Dedifferentiated amniotic fluid mesenchymal stem cell (primary cell): Measurements from ENCODE around the gene MAP2K6.

ENCODE experiments used
- DNase-seq: peaks from one replicate; pipeline ENCODE4 v3.0.0-alpha.2; 2016; ENCODE audit errors: extremely low spot score

The MAP2K6 gene

DNA sequence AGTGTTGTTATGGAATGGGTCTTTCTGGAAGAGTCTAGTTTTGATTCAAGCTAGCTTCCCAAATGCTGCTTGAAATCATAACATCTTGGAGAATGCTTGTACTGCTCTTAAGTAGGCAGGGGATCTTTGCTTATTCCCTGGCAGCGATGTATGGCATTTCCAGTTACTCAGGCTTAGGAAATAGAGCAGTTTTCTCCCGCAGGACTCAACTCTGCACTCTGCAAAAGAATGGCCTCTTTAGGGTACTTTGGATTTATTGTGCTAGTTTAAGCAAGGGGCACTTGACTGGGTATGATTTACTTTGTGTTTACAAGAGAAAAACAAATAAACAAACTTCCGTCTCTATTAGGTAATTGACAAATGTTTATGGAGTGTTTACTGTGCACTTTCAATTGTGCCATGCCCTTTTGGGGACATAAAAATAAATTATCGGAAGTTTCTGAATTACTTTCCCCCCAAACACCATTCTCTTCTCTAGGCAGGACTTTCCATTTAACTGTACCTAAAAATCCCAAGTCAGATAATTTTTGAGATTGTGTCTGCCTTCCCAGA lies 164.0 kb downstream of the MAP2K6 start:
- no peak for DNase-seq

DNA sequence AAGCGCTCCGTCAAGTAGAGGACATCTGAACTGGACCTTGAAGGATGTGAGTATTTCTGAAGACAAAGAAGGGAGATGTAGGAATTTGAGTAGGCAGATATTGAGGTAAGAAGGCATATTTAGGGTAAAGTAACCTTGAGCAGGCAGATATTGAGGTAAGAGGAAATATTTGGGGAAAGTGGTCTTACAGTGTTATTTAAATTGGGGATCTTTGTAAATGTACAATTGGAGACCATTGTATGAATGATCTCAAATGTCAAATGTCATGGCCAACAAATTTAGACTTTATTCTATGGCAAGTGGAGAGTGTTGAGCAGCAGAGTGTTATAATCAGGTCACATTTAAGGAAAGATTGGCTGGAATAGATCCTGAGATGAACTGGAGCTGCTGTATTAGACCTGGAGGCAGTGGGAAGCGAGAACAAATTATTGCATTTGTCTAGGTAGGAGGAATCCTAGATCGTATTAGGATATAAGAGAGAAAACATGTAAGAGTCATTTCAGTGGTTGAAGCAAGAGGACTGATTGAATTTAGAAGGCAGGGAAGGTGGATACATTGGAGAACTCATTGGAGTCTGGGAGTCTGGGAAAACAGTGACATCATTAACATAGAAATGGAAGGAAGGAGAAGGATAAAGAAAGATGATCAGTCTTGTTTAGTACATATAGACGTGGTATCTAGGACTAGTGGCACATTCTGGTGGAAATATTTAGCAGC lies 165.6 kb downstream of the MAP2K6 start:
- no peak for DNase-seq

DNA sequence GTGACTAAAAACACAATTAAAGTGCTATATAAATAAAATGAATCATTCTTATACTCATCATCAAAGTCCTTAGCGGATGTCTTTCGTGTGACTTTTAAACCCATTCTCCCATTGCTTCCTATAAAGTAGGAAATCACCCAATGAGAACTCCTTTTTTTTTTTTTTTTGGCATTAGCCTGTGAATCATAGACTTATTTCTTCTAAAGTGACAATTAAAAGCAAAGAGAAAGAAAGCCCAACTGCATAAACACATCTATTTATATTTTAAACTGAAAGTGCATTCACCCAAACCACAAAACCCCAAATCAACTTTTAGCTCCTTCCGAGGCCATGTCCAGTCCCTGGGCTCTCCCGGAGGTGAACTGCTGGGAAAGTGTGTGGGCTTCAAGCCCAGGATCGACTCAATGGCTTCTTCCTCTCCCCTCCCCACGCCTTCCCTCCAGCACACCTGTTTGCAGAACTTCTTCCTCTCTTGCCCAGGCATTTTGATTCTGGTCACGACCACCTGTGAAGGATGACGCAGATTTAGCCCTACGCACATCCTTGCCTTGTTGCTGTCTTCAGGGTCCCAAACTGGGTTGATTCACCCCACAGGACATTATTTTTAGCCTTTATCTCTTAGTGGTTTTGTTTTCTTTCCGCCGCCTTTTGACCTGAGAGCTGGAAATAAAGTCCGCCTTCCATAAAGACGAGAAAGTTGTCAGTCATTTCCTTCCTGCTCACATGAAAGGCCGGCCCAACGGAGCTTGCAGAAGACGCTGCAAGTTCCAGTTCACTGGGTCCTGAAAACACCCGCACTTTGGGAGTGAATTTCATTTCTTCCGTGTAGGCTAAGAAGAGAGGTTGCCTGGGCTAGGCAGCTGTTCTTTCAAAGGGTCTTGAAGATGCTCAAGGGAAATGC lies 166.8 kb downstream of the MAP2K6 start:
- no peak for DNase-seq

DNA sequence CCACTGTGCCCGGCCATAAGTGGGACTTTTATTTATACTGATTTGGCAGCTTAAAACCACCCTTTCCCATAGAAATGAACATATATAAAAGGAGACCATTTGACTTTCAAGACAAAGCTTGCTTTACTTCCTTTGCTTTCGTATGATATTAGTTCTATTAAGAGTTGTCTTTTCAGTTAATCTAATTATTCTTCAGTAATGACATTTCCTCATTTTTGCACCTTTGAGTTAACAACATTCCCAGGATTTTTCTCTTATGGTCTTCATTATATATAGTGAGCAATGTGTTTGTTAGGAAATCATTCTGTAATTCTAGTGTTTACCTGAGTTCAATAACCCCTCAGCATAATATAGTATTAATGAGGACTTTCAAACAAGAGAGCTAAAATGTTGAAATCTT lies 173.8 kb downstream of the MAP2K6 start:
- DNase-seq = no peak

DNA sequence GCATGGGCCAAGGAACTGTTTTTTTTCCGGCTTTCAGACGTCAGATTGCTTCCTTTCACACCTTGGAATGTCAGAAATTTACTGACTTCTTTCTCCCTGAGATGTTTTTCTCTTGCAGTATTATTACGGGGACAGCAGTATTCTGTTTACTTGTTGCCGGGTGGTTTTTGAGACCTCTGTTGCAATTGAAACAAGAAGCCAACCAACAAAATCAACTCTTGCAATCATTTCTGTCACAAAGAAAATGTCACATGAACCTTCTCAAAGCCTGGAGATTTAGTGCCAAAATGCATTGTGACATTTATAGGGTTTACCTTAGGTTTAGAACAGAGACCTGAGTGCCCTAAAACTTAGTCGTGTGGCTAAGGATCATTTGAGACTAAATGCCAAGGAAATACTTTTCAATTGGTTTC lies 174.3 kb downstream of the MAP2K6 start:
- DNase-seq = no peak

DNA sequence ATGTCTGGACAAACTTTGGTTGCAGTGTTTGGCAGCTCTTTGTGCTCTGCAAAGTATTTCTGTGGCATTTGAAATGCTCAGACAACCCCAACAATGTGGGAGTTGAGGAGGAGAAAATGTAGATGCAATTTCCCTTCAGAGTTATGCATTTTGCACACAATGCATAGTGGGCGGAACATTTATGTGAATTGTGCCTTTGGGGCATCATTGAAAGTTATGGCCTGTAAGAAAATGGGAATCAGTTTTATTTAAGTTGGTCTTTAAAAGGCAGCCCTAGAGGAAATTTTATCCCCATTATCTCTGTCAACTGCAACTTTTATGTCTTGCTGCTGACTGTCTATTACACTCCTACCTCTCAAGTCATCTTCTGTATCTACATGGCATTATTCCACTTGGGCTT lies 176.2 kb downstream of the MAP2K6 start:
- no peak for DNase-seq

DNA sequence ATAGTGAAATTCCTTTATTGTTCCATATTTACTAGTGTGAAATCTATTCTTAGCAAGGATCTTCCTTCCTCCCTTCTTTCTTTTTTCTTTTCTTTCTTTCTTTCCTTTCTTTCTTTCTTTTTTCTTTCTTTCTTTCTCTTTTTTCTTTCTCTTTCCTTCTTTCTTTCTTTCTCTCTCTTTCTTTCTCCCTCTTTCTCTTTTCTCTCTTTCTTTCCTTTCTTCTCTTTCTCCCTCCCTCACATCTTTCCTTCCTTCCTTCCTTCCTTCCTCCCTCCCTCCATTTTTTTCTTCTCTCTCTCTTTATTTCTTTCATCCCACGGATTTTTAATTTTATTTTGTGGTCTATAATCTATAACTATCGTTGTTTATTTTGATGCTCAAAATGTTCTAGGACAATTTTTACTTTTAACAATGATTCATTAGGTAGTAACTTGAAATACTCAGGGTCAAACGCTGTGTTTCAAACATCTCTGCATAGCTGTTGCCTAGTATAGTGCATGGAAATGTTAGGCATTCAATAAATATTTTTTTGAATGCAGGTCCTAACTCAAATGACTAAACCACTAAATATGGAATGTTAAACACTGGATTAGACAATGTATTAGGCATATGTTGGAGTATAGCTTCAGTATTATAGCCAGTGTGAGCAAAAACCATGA lies 178.3 kb downstream of the MAP2K6 start:
- DNase-seq = peak; percentile 71

GRCh38 chr17:69593351-69593715 lies 178.8 kb downstream of the MAP2K6 start:
- DNase-seq = no peak

GRCh38 chr17:69593716-69594115 lies 179.2 kb downstream of the MAP2K6 start:
- no peak for DNase-seq

GRCh38 chr17:69594641-69595040 lies 180.1 kb downstream of the MAP2K6 start:
- no peak for DNase-seq

GRCh38 chr17:69596141-69596540 lies 181.6 kb downstream of the MAP2K6 start:
- DNase-seq = no peak

DNA sequence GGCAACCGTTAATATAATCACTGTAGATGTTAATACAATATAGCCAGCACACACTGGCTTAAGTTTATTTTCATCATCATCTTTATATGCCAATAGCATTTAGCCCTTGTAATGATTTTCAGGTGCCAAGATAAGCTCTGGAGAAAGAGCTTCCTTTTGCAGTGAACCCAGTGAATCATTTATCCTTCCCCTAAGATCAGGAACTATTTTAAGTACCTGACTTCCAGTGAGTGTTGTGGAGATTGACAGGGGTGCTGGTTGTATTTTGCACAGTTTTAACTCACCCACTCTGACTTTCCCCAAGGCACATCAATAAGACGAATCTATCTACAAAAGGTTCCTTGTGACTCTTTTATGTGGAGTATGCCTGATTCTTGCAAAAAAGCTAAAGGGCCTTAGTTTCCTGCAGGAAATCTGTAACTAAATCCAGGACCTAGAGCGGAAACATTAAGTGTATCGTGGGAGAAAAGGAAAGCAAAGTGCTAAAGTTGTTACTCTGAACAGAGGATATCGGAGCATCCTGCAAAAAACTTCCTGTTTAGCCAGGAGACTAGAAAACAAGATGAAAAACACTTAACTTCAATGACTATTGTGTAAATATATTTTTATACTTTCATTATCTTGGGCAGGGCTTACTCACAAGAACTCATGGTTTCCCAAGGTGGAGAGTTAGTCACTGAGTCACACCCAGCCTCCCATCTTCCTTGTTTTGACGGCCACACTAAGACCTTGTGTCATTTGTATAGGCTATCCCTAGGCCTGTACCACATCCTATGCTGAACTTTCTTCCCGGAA lies 183.6 kb downstream of the MAP2K6 start:
- no peak for DNase-seq

GRCh38 chr17:69602972-69603371 lies 188.5 kb downstream of the MAP2K6 start:
- no peak for DNase-seq
